Kidney (tissue), 14 donors: ENCODE measurements around the gene LTF. TPM values are rescaled to one million over a fixed set of nuclear protein-coding genes. Genes with fewer than 3 reads are reported as not detected.

Experiments
- DNase-seq, 5 donors: peaks; one replicate each; pipeline ENCODE4 v3.0.0-alpha.2; 2013 to 2020
- FAIRE-seq: peaks from 2 replicates; lab custom pipeline; 2012; peaks lifted over from hg19 to GRCh38; lab: Jason Lieb, UNC
- H3K27ac ChIP-seq, 2 donors: one replicate each; pipeline ENCODE4 v1.7.0; 2013; ENCODE audit warnings: low read depth in 2 of 2, low read length in 2 of 2, inconsistent platforms in 1 of 2
- H3K27me3 ChIP-seq: one replicate; pipeline ENCODE4 v1.7.1; 2013; ENCODE audit warnings: low read length, inconsistent platforms; ENCODE audit not compliant: control insufficient read depth, insufficient read depth
- H3K36me3 ChIP-seq, 3 donors: one replicate each; pipeline versions ENCODE4 v1.7.0 to v1.7.1; 2013; ENCODE audit warnings: low read length in 3 of 3, control low read depth in 1 of 3, inconsistent platforms in 1 of 3; ENCODE audit not compliant: insufficient read depth in 3 of 3, control insufficient read depth in 2 of 3
- H3K4me1 ChIP-seq, 3 donors: one replicate each; pipeline versions ENCODE4 v1.7.0 to v1.7.1; 2013; ENCODE audit warnings: low read length in 3 of 3, inconsistent platforms in 1 of 3, low read depth in 1 of 3; ENCODE audit not compliant: control insufficient read depth in 2 of 3, insufficient read depth in 2 of 3
- H3K4me3 ChIP-seq, 3 donors: one replicate each; pipeline versions ENCODE4 v1.7.0 to v1.8.1; 2013; ENCODE audit warnings: low read length in 3 of 3, control low read depth in 1 of 3, inconsistent platforms in 1 of 3
- H3K9ac ChIP-seq, 3 donors: one replicate each; pipeline versions ENCODE4 v1.7.0 to v1.7.1; 2013; ENCODE audit warnings: low read length in 3 of 3, control low read depth in 1 of 3, inconsistent platforms in 1 of 3
- H3K9me3 ChIP-seq, 3 donors: one replicate each; pipeline versions ENCODE4 v1.7.0 to v1.7.1; 2013; ENCODE audit warnings: low read length in 3 of 3, control low read depth in 1 of 3, inconsistent platforms in 1 of 3; ENCODE audit not compliant: control insufficient read depth in 2 of 3, insufficient read depth in 1 of 3
- CTCF ChIP-seq: IDR thresholded peaks from 3 replicates; pipeline ENCODE4 v1.5.1; 2012; ENCODE audit warnings: mild to moderate bottlenecking, moderate library complexity, borderline replicate concordance; ENCODE audit not compliant: insufficient read depth; ENCODE audit errors: extremely low read depth
- intact Hi-C: fragments of 100-400 bp; cut with DNase I; formaldehyde crosslinking; loops from one replicate; pipeline ENCODE4 v1.11.1; 2022
- polyA plus RNA-seq: library from polyadenylated mRNA; stranded (reverse); fragments of 350-450 nt; fragmentation: Illumina TruSeq; extraction: RNeasy Lipid Tissue Mini Kit (QIAGEN cat#74804); gene quantifications from one replicate; pipeline ENCODE4 v1.2.3, GENCODE V29; 2014; ENCODE audit warnings: low read depth, low replicate concordance; ENCODE audit not compliant: insufficient read depth
- total RNA-seq: library from RNA; stranded (reverse); fragmentation: NEBNext Ultra II Directional; extraction: Animal tissue kit (Norgen Biotek cat#: 25700); gene quantifications from one replicate; pipeline ENCODE4 v1.2.1, GENCODE V29; 2021
- donor health status: control.
- donor health status: control.
- donor health status: control.
- donor health status: control.
- donor health status: control.
- donor health status: DM: yes; HTN: yes; CAD: no.
- donor health status: Normal renal cell carcinoma (clear cell type).

Gene LTF
- total and polyA plus RNA-seq, 2 donors from 2014 or later = 34.7 to 1,823 TPM

DNA sequence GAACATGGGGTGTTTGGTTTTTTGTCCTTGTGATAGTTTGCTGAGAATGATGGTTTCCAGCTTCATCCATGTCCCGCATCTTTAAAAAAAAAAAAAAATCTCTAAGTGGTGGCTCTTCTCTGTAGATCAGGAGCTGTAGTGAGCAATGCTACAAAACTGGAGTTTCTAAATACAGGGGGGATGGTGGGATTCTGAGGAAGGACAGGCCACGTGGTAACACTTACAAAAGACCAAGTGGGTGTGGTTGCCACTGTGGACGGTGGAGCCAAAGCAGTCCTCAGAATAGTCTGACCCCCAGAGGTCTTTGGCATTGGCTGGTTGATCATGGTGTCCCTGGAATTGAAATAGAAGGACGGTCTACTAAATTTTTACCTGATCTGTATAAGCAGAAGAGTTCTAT, 50.0 kb downstream of the LTF start:
- H3K9me3 ChIP-seq = no peaks in the 10 kb centered on the region
- H3K9ac ChIP-seq = no peak overlapping the region
- intact Hi-C loops = no loop called here
- no peak for TF ChIP-seq CTCF
- no peaks in the 10 kb centered on the region for H3K27me3 ChIP-seq
- no peak for DNase-seq
- no peak overlapping the region for H3K4me3 ChIP-seq
- no peaks in the 10 kb centered on the region for H3K36me3 ChIP-seq
- FAIRE-seq = no peak
- peaks cover 0 to 3% (median 0%) of the 10 kb centered on the region in 3 donors for H3K4me1 ChIP-seq
- H3K27ac ChIP-seq = no peak overlapping the region

GRCh38 chr3:46413951-46414350, 50.8 kb downstream of the LTF start:
- no peak for DNase-seq
- H3K9me3 ChIP-seq = no peaks in the 10 kb centered on the region
- H3K4me3 ChIP-seq = no peak overlapping the region
- peaks cover 0 to 3% (median 0%) of the 10 kb centered on the region in 3 donors for H3K4me1 ChIP-seq
- intact Hi-C loops = no loop called here
- H3K27me3 ChIP-seq = no peaks in the 10 kb centered on the region
- FAIRE-seq = no peak
- no peak for TF ChIP-seq CTCF
- no peak overlapping the region for H3K27ac ChIP-seq
- H3K9ac ChIP-seq = no peak overlapping the region
- H3K36me3 ChIP-seq = no peaks in the 10 kb centered on the region

- peak overlapping the region in 1 of 2 donors; percentile 65 for H3K27ac ChIP-seq
- H3K9ac ChIP-seq = no peak overlapping the region
- no peak for TF ChIP-seq CTCF
- no peaks in the 10 kb centered on the region for H3K27me3 ChIP-seq
- H3K36me3 ChIP-seq = no peaks in the 10 kb centered on the region
- intact Hi-C loops = no loop called here
- H3K4me3 ChIP-seq = no peak overlapping the region
- no peaks in the 10 kb centered on the region for H3K9me3 ChIP-seq
- DNase-seq (no peak), FAIRE-seq (no peak)
- H3K4me1 ChIP-seq = peaks cover 0 to 3% (median 0%) of the 10 kb centered on the region in 3 donors
These were observed 51.9 kb downstream of the LTF start for GRCh38 chr3:46412786-46413298.

GRCh38 chr3:46411271-46411670, 53.4 kb downstream of the LTF start:
- no peaks in the 10 kb centered on the region for H3K27me3 ChIP-seq
- no peak overlapping the region for H3K27ac ChIP-seq
- H3K9me3 ChIP-seq = no peaks in the 10 kb centered on the region
- H3K4me1 ChIP-seq = peaks cover 0 to 9% (median 6%) of the 10 kb centered on the region in 3 donors
- H3K9ac ChIP-seq = no peak overlapping the region
- no peak for DNase-seq
- TF ChIP-seq CTCF = no peak
- intact Hi-C loops = no loop called here
- no peak overlapping the region for H3K4me3 ChIP-seq
- FAIRE-seq = no peak
- H3K36me3 ChIP-seq = no peaks in the 10 kb centered on the region
